ENCODE data around the gene SLC18A3.

DNA sequence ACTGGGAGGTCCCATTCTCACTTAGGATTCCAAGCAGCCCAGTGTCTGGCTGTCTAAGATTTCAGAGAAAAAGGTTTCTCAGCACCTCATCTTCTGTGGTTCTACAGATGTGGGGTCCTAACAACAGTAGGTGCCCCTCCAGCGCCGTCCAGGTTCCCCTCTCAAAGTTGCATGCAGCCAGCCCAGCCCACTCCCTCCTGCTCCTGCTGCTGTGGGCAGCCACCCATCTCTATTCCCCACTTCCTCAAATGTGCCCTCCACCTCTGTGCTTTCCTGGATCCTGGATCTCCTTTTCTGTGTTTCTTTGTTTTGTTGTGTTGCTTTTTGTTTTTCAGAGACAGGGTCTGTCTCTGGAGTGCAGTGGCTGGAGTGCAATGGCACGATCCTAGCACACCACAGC, 13.3 kb upstream of the SLC18A3 start:
- TF ChIP-seq, protein P1, sequence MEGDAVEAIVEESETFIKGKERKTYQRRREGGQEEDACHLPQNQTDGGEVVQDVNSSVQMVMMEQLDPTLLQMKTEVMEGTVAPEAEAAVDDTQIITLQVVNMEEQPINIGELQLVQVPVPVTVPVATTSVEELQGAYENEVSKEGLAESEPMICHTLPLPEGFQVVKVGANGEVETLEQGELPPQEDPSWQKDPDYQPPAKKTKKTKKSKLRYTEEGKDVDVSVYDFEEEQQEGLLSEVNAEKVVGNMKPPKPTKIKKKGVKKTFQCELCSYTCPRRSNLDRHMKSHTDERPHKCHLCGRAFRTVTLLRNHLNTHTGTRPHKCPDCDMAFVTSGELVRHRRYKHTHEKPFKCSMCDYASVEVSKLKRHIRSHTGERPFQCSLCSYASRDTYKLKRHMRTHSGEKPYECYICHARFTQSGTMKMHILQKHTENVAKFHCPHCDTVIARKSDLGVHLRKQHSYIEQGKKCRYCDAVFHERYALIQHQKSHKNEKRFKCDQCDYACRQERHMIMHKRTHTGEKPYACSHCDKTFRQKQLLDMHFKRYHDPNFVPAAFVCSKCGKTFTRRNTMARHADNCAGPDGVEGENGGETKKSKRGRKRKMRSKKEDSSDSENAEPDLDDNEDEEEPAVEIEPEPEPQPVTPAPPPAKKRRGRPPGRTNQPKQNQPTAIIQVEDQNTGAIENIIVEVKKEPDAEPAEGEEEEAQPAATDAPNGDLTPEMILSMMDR (IDR thresholded peaks at IDR 0.05): no peak
- TF ChIP-seq POLR2A (IDR thresholded peaks at IDR 0.05): no peak

All from uterus (tissue), 2 donors.